Prostate gland (tissue), 2 donors: Measurements from ENCODE around the gene NTM.

Experiments used
- CTCF ChIP-seq, 4 experiments: fragments of 200-600 bp in 2 of 4; fragments of 450-650 bp in 2 of 4; sonication (generic) in 2 of 4; IDR thresholded peaks; 1 replicate in 3 of 4; 2 replicates in 1 of 4; pipeline ENCODE4 v1.5.1; 2016 to 2019; ENCODE audit warnings: antibody characterized with exemption in 4 of 4, mild to moderate bottlenecking in 2 of 4, moderate library complexity in 2 of 4
- POLR2A ChIP-seq: fragments of 450-650 bp; IDR thresholded peaks from one replicate; pipeline ENCODE4 v1.6.1; 2016; ENCODE audit warnings: antibody characterized with exemption, mild to moderate bottlenecking
- POLR2AphosphoS5 ChIP-seq: sonication (generic); formaldehyde crosslinking; IDR thresholded peaks from one replicate; pipeline ENCODE4 v1.6.1; 2017; ENCODE audit warnings: antibody characterized with exemption

DNA sequence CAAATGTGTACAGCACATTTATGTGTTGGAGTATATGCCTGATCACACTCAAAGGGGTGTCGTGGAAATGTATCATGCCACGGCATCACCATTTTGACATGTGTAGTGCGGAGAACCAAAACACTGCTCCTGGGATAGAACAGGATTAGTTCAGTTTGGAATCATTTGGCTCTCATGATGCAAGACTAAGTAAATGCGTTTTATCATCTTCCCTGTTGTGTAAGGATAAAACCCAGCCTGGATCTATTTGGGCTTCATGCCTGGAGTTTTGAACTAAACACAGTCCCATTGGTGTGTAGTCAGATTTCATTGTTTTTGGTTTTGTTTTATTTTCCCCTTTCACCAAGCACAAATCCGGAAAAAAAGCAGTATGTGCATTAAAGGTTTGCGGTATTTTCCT is 574.3 kb downstream of the NTM start:
- TF ChIP-seq POLR2A (no peak), CTCF (IDR thresholded peaks at IDR 0.05) (no peak), POLR2AphosphoS5 (no peak)
